Epithelial cell of proximal tubule (primary cell): ENCODE measurements around the gene FAT1. TPM values are rescaled to one million over a fixed set of nuclear protein-coding genes. Genes with fewer than 3 reads are reported as not detected.
"Not testable (repeated sequence)": the region's sequence is repeated elsewhere in the genome, so short reads cannot be mapped to it uniquely, and the experiment has no call there.

Experiments
- DNase-seq: peaks from one replicate; pipeline ENCODE4 v3.0.0-alpha.2; 2011; ENCODE audit warnings: low read depth
- H3K4me3 ChIP-seq: 2 replicates; pipeline ENCODE4 v1.5.1; 2011; ENCODE audit warnings: low read depth, mild to moderate bottlenecking, low read length
- total RNA-seq: library from RNA; depleted of rRNA; stranded (reverse); fragments of >200 nt; gene quantifications from 2 replicates; pipeline ENCODE4 v1.2.3, GENCODE V29; 2015
- TF ChIP-seq, protein P1 (sequence below): conservative IDR thresholded peaks from 2 replicates; pipeline ENCODE4 v1.5.1; 2012; ENCODE audit warnings: low read depth, mild to moderate bottlenecking, low read length

Gene FAT1
- total RNA-seq, 1 donor from 2014 or later: 178 TPM

DNA sequence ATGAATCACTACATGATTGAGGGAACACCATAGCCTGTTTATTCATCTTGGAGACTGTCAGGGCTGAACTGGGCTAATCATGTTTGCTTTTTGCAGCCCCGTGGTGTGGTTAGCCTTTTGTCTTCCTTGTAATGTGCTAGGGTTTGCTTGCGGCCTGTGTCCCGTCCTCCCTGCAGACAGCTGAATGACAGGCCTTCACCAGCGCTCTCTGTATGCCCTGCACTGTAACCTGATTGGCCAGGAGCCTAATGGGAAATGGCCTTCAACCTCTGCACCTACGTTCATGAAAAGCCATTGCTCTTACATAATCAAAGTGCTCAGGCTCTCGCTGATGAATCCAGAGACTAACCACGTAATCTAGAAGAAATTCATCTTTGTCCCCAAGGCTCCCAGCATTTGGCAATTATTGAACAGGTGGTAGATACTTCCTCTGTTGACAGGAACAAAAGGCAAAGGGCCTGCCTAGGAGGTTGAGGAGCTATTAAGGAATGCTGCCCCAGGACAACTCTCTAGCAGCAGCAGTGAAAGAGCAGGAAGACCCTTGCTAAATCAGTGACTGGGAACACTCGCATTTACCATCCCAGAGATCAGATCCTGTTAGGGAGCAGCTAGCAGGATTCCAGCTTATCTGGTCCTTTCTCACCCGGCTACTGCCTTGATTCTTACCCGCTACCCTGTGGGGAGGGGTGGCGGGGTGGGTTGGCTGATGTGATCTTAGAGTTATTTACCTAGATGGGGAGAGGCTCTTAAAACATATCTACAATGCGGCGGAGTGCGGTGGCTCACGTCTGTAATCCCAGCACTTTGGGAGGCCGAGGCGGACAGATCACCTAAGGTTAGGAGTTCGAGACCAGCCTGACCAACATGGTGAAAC, 42.3 kb upstream of the FAT1 start:
- H3K4me3 ChIP-seq: no peak overlapping the region
- DNase-seq: no peak

DNA sequence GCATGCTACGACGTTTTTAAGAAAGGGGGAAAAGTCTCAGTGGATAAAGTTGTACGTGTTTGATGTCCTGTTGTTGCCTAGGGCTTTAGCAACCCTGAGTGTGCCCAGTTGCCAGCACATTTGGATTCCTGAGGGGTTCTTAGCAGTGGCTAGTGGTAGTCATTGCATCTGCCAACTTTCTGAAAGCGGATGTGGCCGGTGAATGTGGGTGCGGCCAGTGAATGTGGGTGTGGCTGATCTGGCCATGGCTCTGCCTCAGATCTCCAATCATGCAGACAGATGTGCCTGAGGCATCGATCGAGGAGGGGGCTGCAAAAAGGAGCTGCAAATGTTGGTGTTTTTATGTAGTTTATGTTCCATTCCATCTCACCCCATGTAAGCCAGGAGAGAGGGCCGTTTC, 41.5 kb upstream of the FAT1 start:
- TF ChIP-seq, protein P1, sequence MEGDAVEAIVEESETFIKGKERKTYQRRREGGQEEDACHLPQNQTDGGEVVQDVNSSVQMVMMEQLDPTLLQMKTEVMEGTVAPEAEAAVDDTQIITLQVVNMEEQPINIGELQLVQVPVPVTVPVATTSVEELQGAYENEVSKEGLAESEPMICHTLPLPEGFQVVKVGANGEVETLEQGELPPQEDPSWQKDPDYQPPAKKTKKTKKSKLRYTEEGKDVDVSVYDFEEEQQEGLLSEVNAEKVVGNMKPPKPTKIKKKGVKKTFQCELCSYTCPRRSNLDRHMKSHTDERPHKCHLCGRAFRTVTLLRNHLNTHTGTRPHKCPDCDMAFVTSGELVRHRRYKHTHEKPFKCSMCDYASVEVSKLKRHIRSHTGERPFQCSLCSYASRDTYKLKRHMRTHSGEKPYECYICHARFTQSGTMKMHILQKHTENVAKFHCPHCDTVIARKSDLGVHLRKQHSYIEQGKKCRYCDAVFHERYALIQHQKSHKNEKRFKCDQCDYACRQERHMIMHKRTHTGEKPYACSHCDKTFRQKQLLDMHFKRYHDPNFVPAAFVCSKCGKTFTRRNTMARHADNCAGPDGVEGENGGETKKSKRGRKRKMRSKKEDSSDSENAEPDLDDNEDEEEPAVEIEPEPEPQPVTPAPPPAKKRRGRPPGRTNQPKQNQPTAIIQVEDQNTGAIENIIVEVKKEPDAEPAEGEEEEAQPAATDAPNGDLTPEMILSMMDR: no peak
- no peak overlapping the region for H3K4me3 ChIP-seq

More for the DNA sequence above, 42.3 kb upstream of the FAT1 start:
- TF ChIP-seq, protein P1: no peak

DNA sequence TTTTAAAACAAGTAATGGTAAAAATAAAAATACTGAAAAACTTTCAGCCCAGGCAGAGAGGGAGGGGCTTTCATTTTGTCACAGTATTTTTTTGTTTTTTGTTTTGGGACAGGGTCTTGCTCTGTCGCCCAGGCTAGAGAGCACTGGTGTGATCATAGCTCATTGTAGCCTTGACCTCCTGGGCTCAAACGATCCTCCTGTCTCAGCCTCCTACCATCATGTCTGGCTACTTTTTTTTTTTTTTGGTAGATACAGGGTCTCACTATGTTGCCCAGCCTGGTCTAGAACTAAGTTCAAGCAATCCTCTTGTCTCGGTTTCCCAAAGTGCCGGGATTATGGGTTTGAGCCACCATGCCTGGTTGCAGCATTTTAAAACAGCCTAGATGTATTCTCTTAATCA, 40.8 kb upstream of the FAT1 start:
- H3K4me3 ChIP-seq: no peak overlapping the region
- DNase-seq: no peak
- TF ChIP-seq, protein P1: no peak

More for the DNA sequence above, 41.5 kb upstream of the FAT1 start:
- no peak for DNase-seq

DNA sequence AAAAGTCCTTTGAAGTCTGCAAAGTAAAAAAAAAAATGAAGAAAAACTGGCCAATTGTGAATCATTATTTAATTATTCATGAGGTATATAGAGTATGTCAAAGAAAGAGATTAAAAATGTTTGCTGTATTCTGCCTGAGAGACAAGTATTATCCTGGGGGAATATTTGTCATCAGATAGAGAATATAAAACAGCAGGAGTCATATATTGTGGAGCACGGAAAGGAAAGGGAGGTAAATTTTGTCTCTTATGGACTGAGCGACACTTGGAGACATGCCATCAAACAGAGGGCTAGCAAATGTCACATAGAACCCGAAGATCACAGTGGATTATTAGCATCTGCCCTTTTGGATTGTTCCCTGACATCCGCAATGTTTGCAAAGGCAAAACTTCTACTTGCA, 39.2 kb upstream of the FAT1 start:
- no peak overlapping the region for H3K4me3 ChIP-seq
- TF ChIP-seq, protein P1: no peak
- no peak for DNase-seq

DNA sequence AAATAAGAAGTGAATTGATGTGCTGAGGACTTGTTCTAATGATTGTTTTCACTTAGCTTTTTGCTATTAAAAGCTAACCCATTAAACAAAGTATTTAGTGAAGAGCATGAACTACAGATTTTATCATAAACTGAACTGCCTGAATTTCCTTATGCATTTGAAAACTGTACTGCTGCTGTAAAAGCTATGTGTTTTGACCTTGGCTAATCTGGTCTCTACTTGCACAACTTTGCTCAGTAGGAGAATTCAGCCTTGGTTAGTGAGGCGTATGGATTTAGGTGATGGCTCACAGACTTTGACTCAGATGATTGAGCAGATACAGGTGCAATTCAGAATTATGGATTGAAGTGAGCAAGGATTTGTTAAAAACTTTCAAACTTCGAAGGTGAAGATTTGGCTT, 38.7 kb upstream of the FAT1 start:
- no peak overlapping the region for H3K4me3 ChIP-seq
- DNase-seq: no peak
- TF ChIP-seq, protein P1: no peak

DNA sequence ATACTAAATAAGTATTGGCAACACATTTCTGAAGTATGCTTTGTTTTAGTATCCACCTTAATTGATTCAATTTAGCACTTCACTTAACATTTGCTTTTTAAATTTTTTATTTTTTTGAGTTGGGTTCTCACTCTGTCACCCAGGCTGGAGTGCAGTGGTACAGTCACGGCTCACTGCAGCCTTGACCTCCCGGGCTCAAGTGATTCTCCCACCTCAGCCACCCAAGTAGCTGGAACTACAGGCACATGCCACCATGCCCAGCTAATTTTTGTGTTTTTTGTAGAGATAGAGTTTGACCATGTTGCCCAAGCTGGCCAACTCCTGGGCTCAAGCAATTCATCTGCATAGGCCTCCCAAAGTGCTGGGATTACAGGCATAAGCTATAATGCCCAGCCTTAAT, 38.3 kb upstream of the FAT1 start:
- not testable (repeated sequence) for H3K4me3 ChIP-seq, DNase-seq

GRCh38 chr4:186761393-186761792, 37.7 kb upstream of the FAT1 start:
- H3K4me3 ChIP-seq: no peak overlapping the region
- TF ChIP-seq, protein P1: no peak
- DNase-seq: no peak
